ENCODE results near the gene CD99. TPM values are rescaled to one million over a fixed set of nuclear protein-coding genes. Genes with fewer than 3 reads are reported as not detected.

CD99 gene
- total RNA-seq, 1 experiment from 2014 or later = 77.9 TPM

DNA sequence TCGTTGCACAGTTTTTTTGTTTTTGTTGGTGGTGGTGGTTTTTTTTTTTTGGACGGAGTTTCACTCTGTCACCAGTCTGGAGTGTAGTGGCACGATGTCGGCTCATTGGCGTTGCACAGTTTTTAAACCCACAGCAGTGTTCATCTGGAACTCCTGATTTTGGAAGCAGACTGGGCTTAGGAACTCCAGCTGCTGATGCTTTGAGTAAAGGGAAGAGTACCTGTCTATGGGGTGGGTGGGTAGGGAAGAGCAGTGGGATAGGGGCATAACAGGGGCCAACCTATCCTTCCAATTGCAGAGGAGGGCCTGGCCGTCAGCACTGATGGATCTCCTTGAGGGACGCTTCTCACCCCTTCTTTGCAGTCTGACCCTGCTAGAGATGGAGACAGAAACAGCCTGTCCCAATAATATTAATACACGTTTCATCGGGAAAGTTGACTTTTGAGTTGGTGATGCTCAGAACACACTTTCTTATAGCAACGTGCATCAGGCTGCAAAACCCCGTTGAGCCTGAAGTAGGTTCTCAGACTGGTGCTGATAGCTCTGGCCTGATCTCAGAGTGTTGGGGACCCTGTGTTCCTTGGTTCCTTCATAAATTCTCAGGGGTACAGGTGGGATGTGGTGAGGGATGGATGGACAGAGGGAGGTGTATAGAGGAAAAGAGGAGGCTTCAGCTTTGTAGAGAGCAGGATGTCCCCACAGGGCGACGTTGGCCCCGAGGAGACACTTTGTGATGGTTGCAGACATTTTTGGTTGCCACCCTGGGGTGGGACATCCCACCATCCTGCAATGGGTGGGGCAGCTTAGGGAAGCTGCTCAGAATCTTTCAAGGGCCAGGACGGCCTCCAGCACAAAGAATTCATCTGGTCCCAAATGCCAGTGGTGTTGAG is 2.3 kb downstream of the CD99 start:
- Mint-ChIP-seq H3K27ac (no peak overlapping the region), H3K36me3 (no peaks in the 10 kb centered on the region), H3K4me1 (peaks cover 34% of the 10 kb centered on the region), H3K9me3 (no peaks in the 10 kb centered on the region), H3K27me3 (ENCODE audit: low read depth) (peaks cover 55% of the 10 kb centered on the region), H3K4me3 (no peak overlapping the region; the same call in 1 of the 2 replicates)
- DNase-seq (ENCODE audit: low spot score) (no peak), ATAC-seq (no peak)
- TF ChIP-seq RORB (CRISPR knock-in tag; IDR thresholded peaks at IDR 0.05) = no peak
- TF ChIP-seq, protein P1, sequence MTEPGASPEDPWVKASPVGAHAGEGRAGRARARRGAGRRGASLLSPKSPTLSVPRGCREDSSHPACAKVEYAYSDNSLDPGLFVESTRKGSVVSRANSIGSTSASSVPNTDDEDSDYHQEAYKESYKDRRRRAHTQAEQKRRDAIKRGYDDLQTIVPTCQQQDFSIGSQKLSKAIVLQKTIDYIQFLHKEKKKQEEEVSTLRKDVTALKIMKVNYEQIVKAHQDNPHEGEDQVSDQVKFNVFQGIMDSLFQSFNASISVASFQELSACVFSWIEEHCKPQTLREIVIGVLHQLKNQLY (CRISPR knock-in tag; IDR thresholded peaks at IDR 0.05) = no peak
- no peak for TF ChIP-seq PRRX2 (CRISPR knock-in tag; IDR thresholded peaks at IDR 0.05)
- TF ChIP-seq PRDM15 (CRISPR knock-in tag; IDR thresholded peaks at IDR 0.05) = no peak
- TF ChIP-seq, protein P2, sequence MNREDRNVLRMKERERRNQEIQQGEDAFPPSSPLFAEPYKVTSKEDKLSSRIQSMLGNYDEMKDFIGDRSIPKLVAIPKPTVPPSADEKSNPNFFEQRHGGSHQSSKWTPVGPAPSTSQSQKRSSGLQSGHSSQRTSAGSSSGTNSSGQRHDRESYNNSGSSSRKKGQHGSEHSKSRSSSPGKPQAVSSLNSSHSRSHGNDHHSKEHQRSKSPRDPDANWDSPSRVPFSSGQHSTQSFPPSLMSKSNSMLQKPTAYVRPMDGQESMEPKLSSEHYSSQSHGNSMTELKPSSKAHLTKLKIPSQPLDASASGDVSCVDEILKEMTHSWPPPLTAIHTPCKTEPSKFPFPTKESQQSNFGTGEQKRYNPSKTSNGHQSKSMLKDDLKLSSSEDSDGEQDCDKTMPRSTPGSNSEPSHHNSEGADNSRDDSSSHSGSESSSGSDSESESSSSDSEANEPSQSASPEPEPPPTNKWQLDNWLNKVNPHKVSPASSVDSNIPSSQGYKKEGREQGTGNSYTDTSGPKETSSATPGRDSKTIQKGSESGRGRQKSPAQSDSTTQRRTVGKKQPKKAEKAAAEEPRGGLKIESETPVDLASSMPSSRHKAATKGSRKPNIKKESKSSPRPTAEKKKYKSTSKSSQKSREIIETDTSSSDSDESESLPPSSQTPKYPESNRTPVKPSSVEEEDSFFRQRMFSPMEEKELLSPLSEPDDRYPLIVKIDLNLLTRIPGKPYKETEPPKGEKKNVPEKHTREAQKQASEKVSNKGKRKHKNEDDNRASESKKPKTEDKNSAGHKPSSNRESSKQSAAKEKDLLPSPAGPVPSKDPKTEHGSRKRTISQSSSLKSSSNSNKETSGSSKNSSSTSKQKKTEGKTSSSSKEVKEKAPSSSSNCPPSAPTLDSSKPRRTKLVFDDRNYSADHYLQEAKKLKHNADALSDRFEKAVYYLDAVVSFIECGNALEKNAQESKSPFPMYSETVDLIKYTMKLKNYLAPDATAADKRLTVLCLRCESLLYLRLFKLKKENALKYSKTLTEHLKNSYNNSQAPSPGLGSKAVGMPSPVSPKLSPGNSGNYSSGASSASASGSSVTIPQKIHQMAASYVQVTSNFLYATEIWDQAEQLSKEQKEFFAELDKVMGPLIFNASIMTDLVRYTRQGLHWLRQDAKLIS (CRISPR knock-in tag; IDR thresholded peaks at IDR 0.05; ENCODE audit: borderline replicate concordance) = no peak
- TF ChIP-seq ZBTB43 (CRISPR knock-in tag; IDR thresholded peaks at IDR 0.05) = no peak
- ChIA-PET CTCF (no interaction called here), POLR2A (no interaction called here)

DNA sequence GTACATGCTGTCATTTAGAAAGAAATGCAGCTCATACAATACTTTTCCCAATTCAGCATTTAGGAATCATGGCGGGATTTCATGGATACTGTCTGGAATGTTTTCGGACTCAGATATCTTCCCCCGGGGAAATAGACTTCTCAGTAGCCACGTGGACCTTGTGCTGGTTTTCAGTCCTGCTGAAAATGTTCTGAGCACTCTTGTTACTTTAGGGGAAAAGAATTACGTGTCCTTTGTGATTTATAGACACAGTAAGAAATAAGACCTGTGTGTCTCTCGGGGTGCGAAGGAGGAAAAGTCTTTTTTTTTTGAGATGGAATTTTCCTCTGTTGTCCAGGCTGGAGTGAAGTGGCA is 3.8 kb downstream of the CD99 start:
- H3K4me1 Mint-ChIP-seq = peaks cover 31% of the 10 kb centered on the region
- H3K27me3 Mint-ChIP-seq (ENCODE audit: low read depth) = peaks cover 46% of the 10 kb centered on the region
- ATAC-seq (no peak), DNase-seq (ENCODE audit: low spot score) (no peak)
- H3K27ac Mint-ChIP-seq = no peak overlapping the region
- peaks cover 1% of the 10 kb centered on the region for H3K9me3 Mint-ChIP-seq
- POLR2A ChIA-PET = no interaction called here
- no peaks in the 10 kb centered on the region for H3K36me3 Mint-ChIP-seq
- CTCF ChIA-PET = no interaction called here
- no peak overlapping the region for H3K4me3 Mint-ChIP-seq
- TF ChIP-seq FOXK1 (CRISPR knock-in tag; IDR thresholded peaks at IDR 0.05) (no peak), SP1 (CRISPR knock-in tag; conservative IDR thresholded peaks at IDR 0.05) (no peak), GTF2I (CRISPR knock-in tag; conservative IDR thresholded peaks at IDR 0.05) (no peak), ZNF512 (CRISPR knock-in tag; IDR thresholded peaks at IDR 0.05; ENCODE audit: borderline replicate concordance) (no peak), MXD4 (CRISPR knock-in tag; IDR thresholded peaks at IDR 0.05; ENCODE audit: borderline replicate concordance) (no peak), FOXP4 (CRISPR knock-in tag; IDR thresholded peaks at IDR 0.05) (no peak), NR1H2 (CRISPR knock-in tag; IDR thresholded peaks at IDR 0.05) (no peak), ELF4 (CRISPR knock-in tag; IDR thresholded peaks at IDR 0.05; ENCODE audit: low read depth) (no peak)
- TF ChIP-seq, protein P3, sequence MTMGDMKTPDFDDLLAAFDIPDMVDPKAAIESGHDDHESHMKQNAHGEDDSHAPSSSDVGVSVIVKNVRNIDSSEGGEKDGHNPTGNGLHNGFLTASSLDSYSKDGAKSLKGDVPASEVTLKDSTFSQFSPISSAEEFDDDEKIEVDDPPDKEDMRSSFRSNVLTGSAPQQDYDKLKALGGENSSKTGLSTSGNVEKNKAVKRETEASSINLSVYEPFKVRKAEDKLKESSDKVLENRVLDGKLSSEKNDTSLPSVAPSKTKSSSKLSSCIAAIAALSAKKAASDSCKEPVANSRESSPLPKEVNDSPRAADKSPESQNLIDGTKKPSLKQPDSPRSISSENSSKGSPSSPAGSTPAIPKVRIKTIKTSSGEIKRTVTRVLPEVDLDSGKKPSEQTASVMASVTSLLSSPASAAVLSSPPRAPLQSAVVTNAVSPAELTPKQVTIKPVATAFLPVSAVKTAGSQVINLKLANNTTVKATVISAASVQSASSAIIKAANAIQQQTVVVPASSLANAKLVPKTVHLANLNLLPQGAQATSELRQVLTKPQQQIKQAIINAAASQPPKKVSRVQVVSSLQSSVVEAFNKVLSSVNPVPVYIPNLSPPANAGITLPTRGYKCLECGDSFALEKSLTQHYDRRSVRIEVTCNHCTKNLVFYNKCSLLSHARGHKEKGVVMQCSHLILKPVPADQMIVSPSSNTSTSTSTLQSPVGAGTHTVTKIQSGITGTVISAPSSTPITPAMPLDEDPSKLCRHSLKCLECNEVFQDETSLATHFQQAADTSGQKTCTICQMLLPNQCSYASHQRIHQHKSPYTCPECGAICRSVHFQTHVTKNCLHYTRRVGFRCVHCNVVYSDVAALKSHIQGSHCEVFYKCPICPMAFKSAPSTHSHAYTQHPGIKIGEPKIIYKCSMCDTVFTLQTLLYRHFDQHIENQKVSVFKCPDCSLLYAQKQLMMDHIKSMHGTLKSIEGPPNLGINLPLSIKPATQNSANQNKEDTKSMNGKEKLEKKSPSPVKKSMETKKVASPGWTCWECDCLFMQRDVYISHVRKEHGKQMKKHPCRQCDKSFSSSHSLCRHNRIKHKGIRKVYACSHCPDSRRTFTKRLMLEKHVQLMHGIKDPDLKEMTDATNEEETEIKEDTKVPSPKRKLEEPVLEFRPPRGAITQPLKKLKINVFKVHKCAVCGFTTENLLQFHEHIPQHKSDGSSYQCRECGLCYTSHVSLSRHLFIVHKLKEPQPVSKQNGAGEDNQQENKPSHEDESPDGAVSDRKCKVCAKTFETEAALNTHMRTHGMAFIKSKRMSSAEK (CRISPR knock-in tag; IDR thresholded peaks at IDR 0.05; ENCODE audit: borderline replicate concordance) = no peak

Data from WTC11 (cell line).